Mesendoderm (in vitro differentiated cells): ENCODE measurements around the gene TRIM37.

ENCODE experiments used
- DNase-seq: peaks from one replicate; pipeline ENCODE4 v3.0.0; 2013
- H2AK5ac ChIP-seq: 2 replicates; pipeline ENCODE4 v1.6.1; 2013; ENCODE audit warnings: low read length, inconsistent platforms
- H2BK120ac ChIP-seq: 2 replicates; pipeline ENCODE4 v1.6.1; 2013; ENCODE audit warnings: low read depth, mild to moderate bottlenecking, low read length, moderate library complexity, mixed read lengths
- H2BK15ac ChIP-seq: replicated peaks from 2 replicates; pipeline ENCODE4 v1.6.1; 2013; ENCODE audit warnings: low read depth, mild to moderate bottlenecking, moderate library complexity
- H2BK5ac ChIP-seq: 2 replicates; pipeline ENCODE4 v1.6.1; 2013; ENCODE audit warnings: low read length, inconsistent platforms
- H3K18ac ChIP-seq: 2 replicates; pipeline ENCODE4 v1.6.1; 2013; ENCODE audit warnings: mild to moderate bottlenecking, low read length, mixed read lengths
- H3K23ac ChIP-seq: one replicate; pipeline ENCODE4 v1.6.1; 2013; ENCODE audit warnings: low read length
- H3K27ac ChIP-seq: 2 replicates; pipeline ENCODE4 v1.5.1; 2013; ENCODE audit warnings: low read depth, mild to moderate bottlenecking, inconsistent platforms, low read length, moderate library complexity
- H3K27me3 ChIP-seq: 2 replicates; pipeline ENCODE4 v1.6.1; 2013; ENCODE audit warnings: low read length, control low read depth, mild to moderate bottlenecking, inconsistent platforms; ENCODE audit not compliant: insufficient read depth, poor library complexity
- H3K36me3 ChIP-seq: 2 replicates; pipeline ENCODE4 v1.6.1; 2013; ENCODE audit warnings: low read length, inconsistent platforms; ENCODE audit not compliant: control insufficient read depth, insufficient read depth
- H3K4ac ChIP-seq: one replicate; pipeline ENCODE4 v1.6.1; 2013; ENCODE audit warnings: low read depth, mild to moderate bottlenecking, low read length, moderate library complexity
- H3K4me1 ChIP-seq: 2 replicates; pipeline ENCODE4 v1.6.1; 2013; ENCODE audit warnings: low read depth, low read length, inconsistent platforms; ENCODE audit not compliant: control insufficient read depth
- H3K4me2 ChIP-seq: 2 replicates; pipeline ENCODE4 v1.6.1; 2013; ENCODE audit warnings: low read length
- H3K4me3 ChIP-seq: 2 replicates; pipeline ENCODE4 v1.5.1; 2013; ENCODE audit warnings: mild to moderate bottlenecking, low read length
- H3K56ac ChIP-seq: one replicate; pipeline ENCODE4 v1.6.1; 2013; ENCODE audit warnings: low read length
- H3K79me1 ChIP-seq: 2 replicates; pipeline ENCODE4 v1.6.1; 2013; ENCODE audit warnings: low read length, inconsistent platforms
- H3K79me2 ChIP-seq: 2 replicates; pipeline ENCODE4 v1.6.1; 2013; ENCODE audit warnings: mild to moderate bottlenecking, low read length; ENCODE audit not compliant: control insufficient read depth, insufficient read depth
- H3K9ac ChIP-seq: 2 replicates; pipeline ENCODE4 v1.6.1; 2013; ENCODE audit warnings: low read length, inconsistent platforms
- H4K5ac ChIP-seq: one replicate; pipeline ENCODE4 v1.6.1; 2013; ENCODE audit warnings: low read length
- H4K8ac ChIP-seq: one replicate; pipeline ENCODE4 v1.6.1; 2013; ENCODE audit warnings: low read depth, mild to moderate bottlenecking, control low read depth, low read length, moderate library complexity
- WGBS: extraction: QIAGEN DNeasy Blood & Tissue Kit; methylation state at CpG from one replicate; pipeline ENCODE4 v1.1.7; 2013; ENCODE audit warnings: low lambda C conversion rate, missing lambda C conversion rate; ENCODE audit not compliant: insufficient coverage; ENCODE audit errors: extremely low coverage; 5-methylcytosine and 5-hydroxymethylcytosine counted together

TRIM37 gene

DNA sequence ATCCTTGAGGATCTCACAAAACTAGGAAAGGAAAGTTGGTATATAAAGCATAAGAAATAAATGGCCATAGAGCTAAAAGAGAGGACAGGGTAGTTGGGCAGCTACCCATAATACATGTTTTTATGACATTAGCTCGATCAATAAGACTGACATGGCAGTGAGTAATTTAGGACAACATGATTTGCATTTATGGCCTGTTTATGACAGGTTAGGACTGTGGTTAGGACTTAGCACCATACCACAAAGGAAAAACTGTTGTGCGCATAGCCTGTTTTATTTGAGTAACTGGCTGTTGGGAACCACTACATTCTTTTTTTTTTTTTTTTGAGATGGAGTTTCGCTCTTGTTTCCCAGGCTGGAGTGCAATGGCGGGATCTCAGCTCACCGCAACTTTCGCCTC is 18.0 kb upstream of the TRIM37 start:
- Histone ChIP-seq H2BK5ac (no peak overlapping the region), H4K5ac (no peak overlapping the region), H3K79me1 (no peaks in the 10 kb centered on the region), H3K4me2 (no peak overlapping the region), H2BK15ac (no peak overlapping the region), H3K4me3 (no peak overlapping the region), H2BK120ac (no peak overlapping the region), H3K27me3 (no peaks in the 10 kb centered on the region), H3K4me1 (no peaks in the 10 kb centered on the region), H3K56ac (no peak overlapping the region), H3K36me3 (no peaks in the 10 kb centered on the region), H3K23ac (no peak overlapping the region), H3K27ac (no peak overlapping the region), H3K79me2 (no peaks in the 10 kb centered on the region), H3K18ac (no peak overlapping the region), H3K9ac (no peak overlapping the region), H3K4ac (no peak overlapping the region), H2AK5ac (no peak overlapping the region), H4K8ac (no peak overlapping the region)
- no CpG with 5 or more reads among the region's 6 CpGs for WGBS
- DNase-seq = no peak

DNA sequence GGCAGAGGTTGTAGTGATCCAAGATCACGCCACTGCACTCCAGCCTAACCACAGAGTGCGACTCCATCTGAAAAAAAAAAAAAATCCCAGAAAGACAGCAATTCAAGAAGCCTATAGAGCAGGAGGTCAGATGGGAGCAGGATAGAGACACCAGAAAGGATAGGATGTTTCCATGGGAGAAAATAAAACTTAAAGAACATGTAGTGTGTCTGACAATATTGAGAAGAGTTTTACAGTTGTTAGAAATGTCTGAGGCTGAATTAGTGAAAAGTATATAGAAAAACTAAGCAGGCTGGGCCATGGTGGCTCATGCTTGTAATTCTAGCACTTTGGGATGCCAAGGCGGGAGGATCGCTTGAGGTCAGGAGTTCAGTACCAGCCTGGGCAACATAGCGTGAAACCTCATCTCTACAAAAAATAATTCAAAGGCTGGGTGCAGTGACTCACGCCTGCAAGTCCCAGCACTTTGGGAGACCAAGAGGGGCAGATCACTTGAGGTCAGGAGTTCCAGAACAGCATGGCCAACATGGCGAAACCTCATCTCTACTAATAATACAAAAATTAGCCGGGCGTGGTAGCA is 15.3 kb upstream of the TRIM37 start:
- Histone ChIP-seq H3K79me2 (peaks cover 1% of the 10 kb centered on the region), H3K18ac (no peak overlapping the region), H4K5ac (no peak overlapping the region), H2BK120ac (no peak overlapping the region), H3K56ac (no peak overlapping the region), H3K79me1 (no peaks in the 10 kb centered on the region), H2AK5ac (no peak overlapping the region), H3K4me1 (no peaks in the 10 kb centered on the region), H3K9ac (no peak overlapping the region), H3K27me3 (no peaks in the 10 kb centered on the region), H2BK15ac (no peak overlapping the region), H4K8ac (no peak overlapping the region), H3K4me2 (no peak overlapping the region), H3K4me3 (no peak overlapping the region), H3K36me3 (no peaks in the 10 kb centered on the region), H2BK5ac (no peak overlapping the region), H3K23ac (no peak overlapping the region), H3K27ac (no peak overlapping the region), H3K4ac (no peak overlapping the region)
- no CpG with 5 or more reads among the region's 9 CpGs for WGBS
- no peak for DNase-seq

GRCh38 chr17:59115474-59115873 is 8.8 kb upstream of the TRIM37 start:
- H3K79me1 ChIP-seq = peaks cover 3% of the 10 kb centered on the region
- peaks cover 6% of the 10 kb centered on the region for H3K79me2 ChIP-seq
- no peak overlapping the region for H3K23ac ChIP-seq
- H2BK5ac ChIP-seq = no peak overlapping the region
- H2BK15ac ChIP-seq = no peak overlapping the region
- no peak overlapping the region for H2BK120ac ChIP-seq
- no peak overlapping the region for H2AK5ac ChIP-seq
- H3K27ac ChIP-seq = no peak overlapping the region
- no peaks in the 10 kb centered on the region for H3K4me1 ChIP-seq
- WGBS = no CpG with 5 or more reads among the region's 9 CpGs
- H3K4me2 ChIP-seq = no peak overlapping the region
- H3K56ac ChIP-seq = no peak overlapping the region
- no peak overlapping the region for H3K4me3 ChIP-seq
- no peak overlapping the region for H3K4ac ChIP-seq
- H3K36me3 ChIP-seq = no peaks in the 10 kb centered on the region
- H3K27me3 ChIP-seq = no peaks in the 10 kb centered on the region
- no peak overlapping the region for H4K5ac ChIP-seq
- no peak overlapping the region for H4K8ac ChIP-seq
- DNase-seq = no peak
- no peak overlapping the region for H3K9ac ChIP-seq
- no peak overlapping the region for H3K18ac ChIP-seq

DNA sequence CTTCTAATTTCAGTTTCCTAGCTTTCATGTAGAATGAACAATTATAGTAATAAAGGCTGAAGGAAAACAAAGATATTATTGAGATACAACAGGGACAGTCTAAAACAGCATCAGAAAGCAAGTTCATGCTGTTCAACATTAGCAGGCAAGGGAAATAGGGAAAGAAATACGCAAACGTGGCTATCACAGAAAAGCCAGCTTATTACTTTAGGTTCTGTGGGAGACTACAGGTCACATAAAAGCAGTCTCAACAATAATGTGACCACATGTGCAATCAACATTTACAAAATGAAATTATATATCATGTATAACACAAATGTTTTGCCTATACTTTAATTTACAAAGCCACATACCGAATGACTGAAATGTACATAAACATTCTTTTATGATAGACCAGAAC is 4.9 kb upstream of the TRIM37 start:
- no peak overlapping the region for H3K18ac ChIP-seq
- WGBS = no CpG with 5 or more reads among the region's 3 CpGs
- H3K27me3 ChIP-seq = no peaks in the 10 kb centered on the region
- no peak overlapping the region for H4K5ac ChIP-seq
- H3K36me3 ChIP-seq = no peaks in the 10 kb centered on the region
- H3K56ac ChIP-seq = no peak overlapping the region
- no peaks in the 10 kb centered on the region for H3K4me1 ChIP-seq
- no peak overlapping the region for H3K23ac ChIP-seq
- H2BK15ac ChIP-seq = no peak overlapping the region
- H3K79me1 ChIP-seq = peaks cover 3% of the 10 kb centered on the region
- H3K9ac ChIP-seq = no peak overlapping the region
- H4K8ac ChIP-seq = no peak overlapping the region
- H2BK120ac ChIP-seq = no peak overlapping the region
- no peak overlapping the region for H3K27ac ChIP-seq
- peaks cover 5% of the 10 kb centered on the region for H3K79me2 ChIP-seq
- H3K4me2 ChIP-seq = no peak overlapping the region
- no peak for DNase-seq
- no peak overlapping the region for H2BK5ac ChIP-seq
- H3K4ac ChIP-seq = no peak overlapping the region
- H2AK5ac ChIP-seq = no peak overlapping the region
- no peak overlapping the region for H3K4me3 ChIP-seq

DNA sequence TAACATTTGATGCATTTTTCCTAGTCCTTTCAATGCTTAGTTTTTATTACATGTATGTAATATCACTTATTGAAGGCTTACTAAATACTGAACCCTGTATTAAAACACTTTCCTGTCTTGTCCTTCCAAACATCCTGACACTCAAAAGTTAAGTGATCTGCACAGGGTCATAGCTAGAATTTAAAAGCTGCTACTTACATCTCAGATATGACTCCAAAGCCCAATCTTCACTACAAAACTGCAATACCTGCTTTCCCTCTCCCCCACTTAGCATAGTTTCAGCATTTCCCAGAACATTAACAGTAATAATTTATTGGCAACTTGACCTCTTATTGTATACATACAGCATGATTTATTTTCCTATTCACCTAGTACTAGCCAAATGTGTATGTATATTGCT is 4.3 kb upstream of the TRIM37 start:
- no peak overlapping the region for H4K8ac ChIP-seq
- H2BK5ac ChIP-seq = no peak overlapping the region
- no peak overlapping the region for H3K56ac ChIP-seq
- no peak overlapping the region for H3K4me3 ChIP-seq
- H4K5ac ChIP-seq = no peak overlapping the region
- peaks cover 7% of the 10 kb centered on the region for H3K79me2 ChIP-seq
- H3K9ac ChIP-seq = no peak overlapping the region
- no peaks in the 10 kb centered on the region for H3K27me3 ChIP-seq
- H3K4me1 ChIP-seq = no peaks in the 10 kb centered on the region
- H2BK15ac ChIP-seq = no peak overlapping the region
- peaks cover 3% of the 10 kb centered on the region for H3K79me1 ChIP-seq
- no peak overlapping the region for H2BK120ac ChIP-seq
- H3K23ac ChIP-seq = no peak overlapping the region
- H3K27ac ChIP-seq = no peak overlapping the region
- no peaks in the 10 kb centered on the region for H3K36me3 ChIP-seq
- no peak overlapping the region for H3K18ac ChIP-seq
- no peak overlapping the region for H2AK5ac ChIP-seq
- DNase-seq = no peak
- no peak overlapping the region for H3K4me2 ChIP-seq
- no peak overlapping the region for H3K4ac ChIP-seq

DNA sequence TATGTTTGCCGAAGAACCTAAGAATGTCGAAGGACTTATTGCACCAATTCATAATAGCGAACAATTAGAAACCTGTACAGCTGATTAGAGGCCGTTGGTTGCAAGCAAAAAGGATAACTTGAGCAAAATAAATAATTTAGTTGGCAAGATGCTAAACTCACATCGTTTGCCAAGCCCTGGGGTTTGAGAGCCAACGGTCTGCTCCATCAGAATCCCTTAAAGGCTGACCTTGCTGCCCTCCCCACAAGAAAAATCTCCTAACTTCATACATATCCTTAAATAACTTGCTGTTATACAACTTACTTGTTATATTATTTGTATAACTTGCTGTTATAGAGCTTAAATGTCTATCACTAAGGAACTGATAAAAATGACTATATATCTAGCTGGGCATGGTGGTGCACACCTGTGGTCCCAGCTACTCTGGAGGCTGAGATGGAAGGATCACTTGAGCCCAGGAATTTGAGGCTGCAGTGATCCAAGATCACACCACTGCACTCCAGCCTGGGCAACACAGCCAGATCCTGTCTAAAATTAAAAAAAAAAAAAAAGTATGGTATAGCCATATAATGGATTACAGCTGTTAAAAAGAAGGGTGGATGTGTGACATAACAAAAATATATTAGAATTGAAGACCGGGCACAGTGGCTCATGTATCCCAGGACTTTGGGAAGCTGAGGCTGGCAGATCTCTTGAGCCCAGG is 1.9 kb upstream of the TRIM37 start:
- Histone ChIP-seq H3K4ac (no peak overlapping the region), H3K27me3 (no peaks in the 10 kb centered on the region), H2BK5ac (no peak overlapping the region), H3K4me3 (no peak overlapping the region), H3K36me3 (no peaks in the 10 kb centered on the region), H3K4me2 (no peak overlapping the region), H2AK5ac (no peak overlapping the region), H2BK15ac (no peak overlapping the region), H3K18ac (no peak overlapping the region), H3K56ac (no peak overlapping the region), H3K79me2 (peaks cover 16% of the 10 kb centered on the region), H3K23ac (no peak overlapping the region), H3K79me1 (peaks cover 2% of the 10 kb centered on the region), H4K8ac (no peak overlapping the region), H3K9ac (no peak overlapping the region), H2BK120ac (no peak overlapping the region), H3K4me1 (no peaks in the 10 kb centered on the region), H4K5ac (no peak overlapping the region), H3K27ac (no peak overlapping the region)
- WGBS = no CpG with 5 or more reads among the region's 7 CpGs
- no peak for DNase-seq
